ENCODE data around the gene RDH11.
A peak's percentile ranks its signal among the peaks of the same experiment; 100 is the strongest.
"Not testable (repeated sequence)": the region's sequence is repeated elsewhere in the genome, so short reads cannot be mapped to it uniquely, and the experiment has no call there.

RDH11 gene

GRCh38 chr14:67704484-67705089 is 9.0 kb upstream of the RDH11 start:
- peak; percentile 33 for DNase-seq (ENCODE audit: low spot score)

DNA sequence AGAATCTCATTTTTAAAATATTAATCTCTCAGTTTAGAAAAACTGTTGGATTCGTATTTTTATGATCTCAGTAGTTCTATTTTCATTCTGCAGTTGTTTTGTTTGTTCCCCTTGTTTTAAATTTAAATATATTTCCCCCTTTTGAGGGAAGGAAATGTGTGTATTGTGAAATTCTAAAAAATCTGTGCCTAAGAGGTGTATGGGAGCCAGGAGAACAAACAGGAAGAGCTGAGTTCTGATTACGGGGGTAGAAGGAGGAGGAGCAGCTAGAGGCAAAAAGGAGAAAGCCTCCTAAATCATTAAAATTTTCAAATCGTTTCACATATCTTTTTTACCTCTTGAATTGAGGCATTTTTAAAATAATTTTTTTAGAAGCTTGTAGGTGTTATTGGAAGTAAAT is 8.4 kb upstream of the RDH11 start:
- DNase-seq (ENCODE audit: low spot score) = no peak

DNA sequence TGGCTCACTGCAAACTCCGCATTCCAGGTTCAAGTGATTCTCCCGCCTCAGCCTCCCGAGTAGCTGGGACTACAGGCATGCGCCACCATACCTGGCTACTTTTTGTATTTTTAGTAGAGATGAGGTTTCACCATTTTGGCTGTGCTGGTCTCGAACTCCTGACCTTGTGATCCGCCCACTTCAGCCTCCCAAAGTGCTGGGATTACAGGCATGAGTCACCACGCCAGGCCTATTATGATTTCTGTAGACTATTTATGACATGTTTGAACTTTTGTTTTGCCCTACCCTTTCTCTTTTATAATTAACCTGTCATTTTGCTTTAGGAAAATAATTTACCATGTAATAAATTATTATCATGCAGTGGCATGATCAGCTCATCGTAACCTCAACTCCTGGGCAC is 5.9 kb upstream of the RDH11 start, which contains the start of gene RDH12:
TSS of gene RDH12 (plus strand) at position 395 of the 400 bp plus-strand sequence. CDS start 20,757 bp downstream, outside the sequence.
- not testable (repeated sequence) for DNase-seq (ENCODE audit: low spot score)

DNA sequence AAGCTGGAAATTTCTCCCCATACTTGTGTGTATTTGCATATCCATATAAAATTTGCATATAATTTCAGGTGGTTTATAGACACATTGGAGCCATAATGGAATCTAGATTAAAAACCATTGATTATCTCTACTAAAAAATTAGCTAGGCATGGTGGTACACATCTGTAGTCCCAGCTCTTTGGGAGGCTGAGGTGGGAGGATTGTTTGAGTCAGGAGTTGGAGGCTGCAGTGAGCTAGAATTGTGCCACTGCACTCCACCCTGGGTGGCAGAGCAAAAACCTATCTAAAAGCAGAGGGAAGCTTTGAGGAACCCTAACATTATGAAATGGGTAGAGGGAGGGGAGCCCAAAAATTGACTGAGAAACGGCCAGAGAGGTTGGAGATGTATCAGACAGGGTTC is 2.6 kb upstream of the RDH11 start:
- DNase-seq (ENCODE audit: low spot score) = no peak

DNA sequence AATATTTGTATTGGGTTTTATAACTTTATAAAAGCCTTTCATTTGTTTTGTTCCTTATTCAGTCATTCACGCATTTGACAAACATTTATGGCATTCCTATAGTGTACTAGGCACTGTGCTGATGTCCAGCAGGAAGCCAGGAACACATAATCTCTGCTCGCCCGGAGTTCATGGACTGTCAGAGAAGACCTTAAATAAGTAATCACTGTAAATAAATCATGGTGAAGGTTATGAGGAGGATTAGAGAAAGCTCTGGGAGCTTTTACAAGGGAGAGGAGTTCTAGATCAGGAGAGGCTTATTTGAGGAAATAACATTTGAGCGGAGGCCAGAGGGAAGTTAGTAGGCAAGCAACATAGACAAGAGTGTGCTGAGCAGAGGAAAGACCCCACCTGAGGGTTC is 1.4 kb upstream of the RDH11 start:
- no peak for DNase-seq (ENCODE audit: low spot score)

- DNase-seq (ENCODE audit: low spot score) = peak; percentile 76
These were observed 672 bp downstream of the RDH11 start for GRCh38 chr14:67694791-67695393.

GRCh38 chr14:67690011-67690410 is 5.6 kb downstream of the RDH11 start:
- DNase-seq (ENCODE audit: low spot score) = no peak

DNA sequence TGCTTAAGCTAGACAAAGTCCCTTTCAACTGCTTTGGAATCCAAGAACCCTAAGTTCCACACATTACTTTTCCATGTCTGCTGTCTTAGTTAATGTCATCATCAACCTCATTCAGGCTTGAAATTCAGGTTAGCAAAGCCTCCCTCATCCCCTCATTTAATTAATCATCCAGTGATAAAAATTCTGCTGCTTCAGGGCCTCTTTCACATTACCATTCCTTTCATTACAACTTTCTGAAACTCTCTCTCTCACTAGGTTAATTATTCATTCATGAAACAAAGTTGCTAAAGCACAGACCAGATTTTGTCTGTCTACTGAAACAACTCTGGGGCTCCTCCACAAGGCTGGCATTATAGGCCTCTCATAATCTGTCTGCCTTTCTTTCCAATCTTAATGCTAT is 11.7 kb downstream of the RDH11 start:
- DNase-seq (ENCODE audit: low spot score) = no peak

DNA sequence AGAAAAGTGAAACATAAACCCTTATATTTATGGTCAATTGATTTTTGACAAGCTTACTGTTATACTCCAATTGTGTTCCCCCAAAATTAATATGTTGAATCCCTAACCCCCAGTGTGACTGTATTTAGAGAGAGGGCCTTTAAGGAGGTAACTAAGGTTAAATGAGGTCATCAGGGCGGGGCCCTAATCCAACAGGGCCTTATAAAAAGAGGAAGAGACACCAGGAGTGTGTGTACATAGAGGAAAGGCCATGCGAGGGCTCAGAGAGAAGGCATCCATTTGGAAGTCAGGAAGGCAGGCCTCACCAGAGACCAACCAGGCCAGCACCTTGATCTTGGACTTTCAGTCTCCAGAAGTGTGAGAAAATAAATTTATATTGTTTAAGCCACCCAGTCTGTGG is 14.6 kb downstream of the RDH11 start:
- DNase-seq (ENCODE audit: low spot score) = no peak

DNA sequence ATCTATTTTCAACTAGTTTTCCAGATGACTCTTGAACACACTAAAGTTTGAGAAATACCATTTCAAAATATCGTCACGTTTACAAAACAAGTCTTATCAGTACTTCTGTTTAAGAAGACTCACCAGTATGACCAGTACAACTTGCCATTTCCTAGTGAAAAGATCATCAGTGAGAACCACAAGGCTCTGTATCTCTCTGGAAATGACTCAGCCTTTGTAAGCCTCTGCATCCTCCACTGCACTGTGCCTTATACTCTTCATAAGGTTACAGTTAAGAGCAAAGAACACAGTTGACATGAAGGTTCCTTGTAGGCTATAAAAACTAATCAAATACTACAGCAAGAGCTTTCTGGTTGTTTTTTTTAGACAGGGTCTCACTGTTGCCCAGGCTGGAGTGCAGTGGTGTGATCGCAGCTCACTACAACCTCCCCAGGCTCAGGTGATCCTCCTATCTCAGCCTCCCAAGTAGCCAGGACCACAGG is 15.4 kb downstream of the RDH11 start:
- DNase-seq (ENCODE audit: low spot score) = no peak

DNA sequence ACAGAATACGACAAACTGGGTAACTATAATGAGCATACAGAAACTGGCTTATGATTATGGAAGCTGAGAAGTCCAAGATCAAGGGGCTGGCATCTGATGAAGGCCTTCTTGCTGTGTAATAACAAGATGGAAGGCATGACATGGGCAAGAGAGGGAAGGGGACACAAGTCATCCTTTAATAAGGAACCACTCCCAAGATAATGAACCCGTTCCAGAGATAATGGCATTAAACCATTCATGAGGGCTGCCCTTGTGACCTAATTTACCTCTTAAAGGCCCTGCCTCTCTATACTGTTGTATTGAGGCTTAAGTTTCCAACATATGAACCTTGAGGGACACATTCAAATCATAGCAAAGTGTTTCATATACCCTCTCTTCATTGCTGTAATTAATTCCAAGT is 16.6 kb downstream of the RDH11 start:
- DNase-seq (ENCODE audit: low spot score) = no peak

DNA sequence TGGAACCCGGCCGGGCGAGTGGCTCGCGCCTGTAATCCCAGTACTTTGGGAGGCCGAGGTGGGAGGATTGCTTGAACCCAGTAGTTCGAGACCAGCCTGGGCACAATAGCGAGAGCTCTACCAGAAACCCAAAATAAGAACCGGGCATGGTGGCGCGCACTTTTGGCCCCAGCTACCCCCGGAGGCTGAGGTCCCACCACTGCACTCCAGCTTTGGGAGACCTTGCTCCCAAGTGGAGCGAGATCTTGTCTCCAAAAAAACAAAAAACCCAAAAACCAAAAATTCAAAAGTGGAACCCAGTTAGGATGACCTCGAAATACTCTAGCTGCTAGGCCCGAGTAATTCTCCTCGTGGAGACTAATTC is 20.4 kb downstream of the RDH11 start:
- peak; percentile 3 for DNase-seq (ENCODE audit: low spot score)

GRCh38 chr14:67674480-67675218 is 20.9 kb downstream of the RDH11 start, which contains the start of gene VTI1B:
VTI1B (minus strand) TSS chr14:67674632; CDS start chr14:67674489, 143 bp downstream.
- DNase-seq (ENCODE audit: low spot score) = peak; percentile 81

DNA sequence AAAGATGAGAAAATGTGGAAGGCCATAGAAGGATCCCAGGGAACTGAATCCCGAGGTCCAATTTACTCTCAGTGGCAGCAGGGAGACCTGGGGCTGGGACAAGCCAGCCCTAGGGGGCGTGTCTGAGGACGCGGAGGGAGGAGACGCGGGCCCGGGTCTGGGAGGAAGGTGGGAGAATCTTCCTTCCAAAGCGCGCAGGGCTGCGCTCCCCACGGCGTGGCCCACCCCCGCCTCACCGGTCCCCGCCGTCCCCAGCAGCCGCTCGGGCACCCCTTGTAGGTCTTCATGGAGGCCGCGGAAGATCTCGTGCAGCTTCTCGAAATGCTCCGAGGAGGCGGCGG is 21.5 kb downstream of the RDH11 start:
- peak; percentile 76 for DNase-seq (ENCODE audit: low spot score)

GRCh38 chr14:67673451-67673850 is 22.1 kb downstream of the RDH11 start:
- no peak for DNase-seq (ENCODE audit: low spot score)

- DNase-seq (ENCODE audit: low spot score) = no peak
These were observed 27.0 kb downstream of the RDH11 start for GRCh38 chr14:67668559-67668958.

GRCh38 chr14:67666750-67667449 is 28.7 kb downstream of the RDH11 start:
- DNase-seq (ENCODE audit: low spot score) = peak; percentile 17

DNA sequence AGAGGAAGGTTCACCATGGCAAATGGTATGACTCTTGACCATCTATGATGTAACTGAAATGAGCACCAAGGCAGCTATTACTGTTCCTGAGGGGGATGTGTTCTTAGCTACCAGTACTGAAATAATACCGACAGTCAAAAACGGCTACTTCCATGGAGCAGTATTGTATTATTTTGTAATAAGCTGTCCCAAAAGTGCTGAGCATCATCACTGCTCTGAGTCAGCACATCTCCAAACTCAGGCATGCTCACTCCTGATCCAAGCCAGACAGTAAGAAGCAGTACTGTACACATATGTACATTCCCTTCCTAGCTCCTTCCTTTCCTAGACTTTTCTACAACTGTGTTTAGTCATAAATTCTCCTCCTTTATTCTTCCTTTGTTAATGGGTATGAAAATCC is 29.7 kb downstream of the RDH11 start:
- no peak for DNase-seq (ENCODE audit: low spot score)

GRCh38 chr14:67663633-67664032 is 31.9 kb downstream of the RDH11 start:
- DNase-seq (ENCODE audit: low spot score) = no peak

DNA sequence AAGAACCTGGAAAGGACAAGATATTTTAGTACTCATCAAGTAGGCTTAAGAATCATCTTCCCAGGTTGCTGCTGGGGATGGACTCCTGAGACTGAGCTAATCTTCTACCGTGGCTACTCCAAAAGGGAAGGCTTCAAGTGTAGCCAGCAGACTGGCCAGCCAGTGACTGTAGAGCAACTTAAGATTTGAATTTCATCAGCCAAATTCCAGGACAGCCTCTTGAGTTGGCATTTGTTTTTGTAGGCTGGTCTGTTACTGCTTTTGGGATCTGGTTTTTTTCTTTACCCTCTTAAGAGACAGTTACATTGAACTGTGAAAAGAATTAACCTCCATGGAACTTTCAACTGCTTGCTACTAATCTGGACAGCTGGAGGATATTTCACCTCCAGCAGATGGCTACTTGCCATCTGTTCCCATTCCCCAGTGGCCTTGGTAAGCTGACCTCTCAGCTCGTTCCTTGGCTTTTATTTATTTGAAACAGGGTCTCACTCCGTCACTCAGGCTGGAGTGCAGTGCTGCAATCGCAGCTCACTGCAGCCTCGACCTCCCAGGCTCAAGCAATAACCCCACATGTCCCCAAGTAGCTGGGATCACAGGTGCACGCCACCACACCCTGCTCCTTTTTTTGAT is 41.8 kb downstream of the RDH11 start:
- no peak for DNase-seq (ENCODE audit: low spot score)

- DNase-seq (ENCODE audit: low spot score) = no peak
These were observed 43.4 kb downstream of the RDH11 start for GRCh38 chr14:67652189-67652588.

DNA sequence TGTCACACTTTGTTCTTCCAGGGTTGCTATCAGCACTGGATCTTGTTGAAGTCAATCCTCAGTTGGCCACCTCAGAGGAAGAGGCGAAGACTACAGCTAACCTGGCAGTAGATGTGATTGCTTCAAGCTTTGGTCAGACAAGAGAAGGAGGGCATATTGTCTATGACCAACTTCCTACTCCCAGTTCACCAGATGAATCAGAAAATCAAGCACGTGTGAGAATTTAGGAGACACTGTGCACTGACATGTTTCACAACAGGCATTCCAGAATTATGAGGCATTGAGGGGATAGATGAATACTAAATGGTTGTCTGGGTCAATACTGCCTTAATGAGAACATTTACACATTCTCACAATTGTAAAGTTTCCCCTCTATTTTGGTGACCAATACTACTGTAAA is 44.9 kb downstream of the RDH11 start:
- no peak for DNase-seq (ENCODE audit: low spot score)

All from SK-N-DZ (cell line).